Measurements from ENCODE around the gene MMAB. TPM values are rescaled to one million over a fixed set of nuclear protein-coding genes. Genes with fewer than 3 reads are reported as not detected.

MMAB gene
- total RNA-seq, 4 donors from 2014 or later, result 21.2 to 54.3 (median 25.6) TPM

DNA sequence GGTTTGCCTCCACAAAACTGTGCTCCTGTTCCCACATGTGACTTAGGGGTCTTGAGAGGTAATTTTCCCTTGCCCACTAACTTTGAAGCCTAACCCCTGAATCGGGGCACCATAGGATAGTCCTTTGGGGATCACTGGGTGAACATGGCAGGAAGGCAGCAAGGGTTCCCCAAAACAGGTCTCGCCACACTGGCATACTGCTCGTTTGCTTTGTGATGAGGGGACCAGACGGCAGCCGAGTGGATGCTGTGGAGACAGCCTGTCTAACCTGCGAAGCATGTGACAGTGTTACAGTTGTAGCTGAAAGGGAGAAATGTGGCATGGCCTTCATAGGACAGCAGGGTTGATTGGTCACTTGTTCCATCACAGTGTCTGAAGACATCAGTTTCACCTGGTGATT lies 53.5 kb downstream of the MMAB start:
- peak overlapping the region; percentile 10 to 64 (median 46) for H3K27ac ChIP-seq
- H3K9me3 ChIP-seq, result no peaks in the 10 kb centered on the region
- in situ Hi-C loops (cut with MboI; ENCODE audit: low sequenced_read_pairs in 4 of 4) (loop anchor here in 3 of 4 donors (5.0 to 10.0 kb wide), 2 partner anchors 255 to 258 kb away; no protein-coding TSS in a partner anchor), intact Hi-C loops (cut with DNase I; ENCODE audit: low total_unique reads) (loop anchor here (2.0 to 5.0 kb wide), 3 partner anchors 78 to 363 kb away; no protein-coding TSS in a partner anchor)
- TF ChIP-seq POLR2A (IDR thresholded peaks at IDR 0.05), result no peak
- TF ChIP-seq, protein P1, sequence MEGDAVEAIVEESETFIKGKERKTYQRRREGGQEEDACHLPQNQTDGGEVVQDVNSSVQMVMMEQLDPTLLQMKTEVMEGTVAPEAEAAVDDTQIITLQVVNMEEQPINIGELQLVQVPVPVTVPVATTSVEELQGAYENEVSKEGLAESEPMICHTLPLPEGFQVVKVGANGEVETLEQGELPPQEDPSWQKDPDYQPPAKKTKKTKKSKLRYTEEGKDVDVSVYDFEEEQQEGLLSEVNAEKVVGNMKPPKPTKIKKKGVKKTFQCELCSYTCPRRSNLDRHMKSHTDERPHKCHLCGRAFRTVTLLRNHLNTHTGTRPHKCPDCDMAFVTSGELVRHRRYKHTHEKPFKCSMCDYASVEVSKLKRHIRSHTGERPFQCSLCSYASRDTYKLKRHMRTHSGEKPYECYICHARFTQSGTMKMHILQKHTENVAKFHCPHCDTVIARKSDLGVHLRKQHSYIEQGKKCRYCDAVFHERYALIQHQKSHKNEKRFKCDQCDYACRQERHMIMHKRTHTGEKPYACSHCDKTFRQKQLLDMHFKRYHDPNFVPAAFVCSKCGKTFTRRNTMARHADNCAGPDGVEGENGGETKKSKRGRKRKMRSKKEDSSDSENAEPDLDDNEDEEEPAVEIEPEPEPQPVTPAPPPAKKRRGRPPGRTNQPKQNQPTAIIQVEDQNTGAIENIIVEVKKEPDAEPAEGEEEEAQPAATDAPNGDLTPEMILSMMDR (IDR thresholded peaks at IDR 0.05 in 4 of 5, conservative IDR thresholded peaks at IDR 0.05 in 1 of 5), result no peak
- no peak overlapping the region for H3K4me3 ChIP-seq
- peaks cover 0 to 8% of the 10 kb centered on the region in 2 donors for H3K4me1 ChIP-seq
- ATAC-seq (no peak), DNase-seq (no peak)
- H3K27me3 ChIP-seq, result no peaks in the 10 kb centered on the region
- peaks cover 0 to 86% of the 10 kb centered on the region in 2 donors for H3K36me3 ChIP-seq

DNA sequence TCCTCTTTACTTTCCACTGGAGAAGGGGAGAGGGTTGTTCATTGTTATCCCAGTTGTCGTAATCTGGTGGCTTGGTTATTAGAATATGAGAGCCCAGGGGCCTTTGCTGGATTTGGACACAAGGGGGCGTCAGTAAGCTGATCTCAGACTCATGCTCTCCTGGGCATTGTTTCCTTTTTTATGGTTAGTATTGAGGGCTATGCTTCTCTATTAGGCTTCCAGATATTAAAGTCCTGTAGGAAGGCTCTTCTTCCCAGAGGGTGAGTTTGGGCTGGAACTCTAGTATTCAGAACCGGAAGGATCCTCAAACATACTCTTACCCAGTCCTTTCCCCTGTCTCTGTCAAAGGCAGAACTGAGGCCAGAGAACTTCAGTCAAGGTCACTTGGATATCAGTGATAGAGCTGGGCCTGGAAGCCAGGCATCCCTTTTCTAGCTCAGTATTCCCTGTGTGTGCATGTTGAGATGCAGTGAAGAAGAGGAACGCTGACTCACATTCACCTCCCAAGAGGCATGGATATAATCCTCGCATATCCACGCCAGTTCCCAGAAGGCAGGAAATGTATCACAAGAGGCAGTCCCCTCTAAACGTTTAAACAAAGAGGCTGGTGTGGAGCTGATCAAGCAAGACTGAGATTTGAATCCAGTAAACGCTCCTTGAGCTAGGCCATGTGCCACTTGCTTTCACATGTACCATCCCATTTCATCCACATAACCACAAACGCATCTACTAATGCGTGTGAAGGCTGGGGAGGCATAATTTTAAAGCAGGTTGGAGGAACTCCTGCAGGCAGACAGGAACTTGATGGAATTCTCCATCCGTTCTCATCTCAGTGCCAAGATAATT lies 54.3 kb downstream of the MMAB start:
- DNase-seq, result peak in 1 of 2 donors; percentile 42
- H3K9me3 ChIP-seq, result no peaks in the 10 kb centered on the region
- H3K27me3 ChIP-seq, result no peaks in the 10 kb centered on the region
- TF ChIP-seq POLR2A (IDR thresholded peaks at IDR 0.05), result no peak
- TF ChIP-seq, protein P1 (IDR thresholded peaks at IDR 0.05 in 4 of 5, conservative IDR thresholded peaks at IDR 0.05 in 1 of 5), result peak; percentile 39 to 80 (median 62)
- H3K4me3 ChIP-seq, result no peak overlapping the region
- ATAC-seq, result peak; percentile 72 to 82
- intact Hi-C loops (cut with DNase I; ENCODE audit: low total_unique reads) (loop anchor here (1.0 to 5.0 kb wide), 4 partner anchors 78 to 364 kb away; no protein-coding TSS in a partner anchor), in situ Hi-C loops (cut with MboI; ENCODE audit: low sequenced_read_pairs in 4 of 4) (loop anchor here in 1 of 4 donors (5.0 kb wide), 1 partner anchor 258 kb away; no protein-coding TSS in a partner anchor)
- H3K36me3 ChIP-seq, result peaks cover 0 to 86% of the 10 kb centered on the region in 2 donors
- H3K4me1 ChIP-seq, result peaks cover 0 to 8% of the 10 kb centered on the region in 2 donors
- H3K27ac ChIP-seq, result peak overlapping the region; percentile 10 to 64 (median 46)

DNA sequence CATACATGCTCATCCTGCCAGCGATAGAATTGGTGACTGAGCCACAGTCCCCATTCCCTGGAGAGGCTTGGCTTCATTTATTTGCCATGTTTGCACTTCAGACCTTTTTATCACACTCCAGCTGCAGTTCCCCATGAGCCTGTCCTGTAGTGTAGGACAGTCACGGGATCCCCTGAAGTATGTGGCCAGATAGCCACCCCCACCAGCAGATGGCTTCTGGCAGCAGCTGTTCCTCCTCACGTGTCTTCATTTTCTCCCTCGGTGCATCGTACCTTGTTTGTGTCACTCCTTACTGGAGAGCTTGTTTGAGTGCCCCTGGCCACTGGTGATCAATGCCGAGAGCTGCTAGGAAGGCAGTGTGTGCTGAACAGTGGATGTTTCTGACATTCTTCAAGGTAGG lies 55.7 kb downstream of the MMAB start:
- TF ChIP-seq, protein P1 (IDR thresholded peaks at IDR 0.05 in 4 of 5, conservative IDR thresholded peaks at IDR 0.05 in 1 of 5), result no peak
- no peak for TF ChIP-seq POLR2A (IDR thresholded peaks at IDR 0.05)

DNA sequence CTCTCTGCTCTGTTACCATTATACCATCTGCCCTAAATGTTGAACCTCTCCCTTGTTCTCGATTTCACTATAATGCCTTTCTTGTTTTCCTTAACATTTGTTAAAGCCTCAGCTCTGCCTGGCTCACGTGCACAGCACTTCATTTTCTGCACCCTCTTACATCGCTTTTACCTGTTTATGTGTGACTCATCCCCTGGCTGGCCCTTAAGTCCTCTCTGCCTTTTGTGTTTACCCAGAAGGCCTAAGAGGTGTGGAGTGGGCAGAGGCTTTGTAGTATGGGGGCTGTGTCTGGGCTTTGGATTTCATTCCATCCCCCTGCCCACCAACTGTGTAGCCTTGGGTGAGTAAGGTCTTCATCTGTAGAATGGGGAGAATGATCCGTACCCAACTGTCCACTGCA lies 59.3 kb downstream of the MMAB start:
- Histone ChIP-seq H3K36me3 (peaks cover 0 to 84% of the 10 kb centered on the region in 2 donors), H3K4me3 (no peak overlapping the region), H3K27ac (no peak overlapping the region), H3K27me3 (no peaks in the 10 kb centered on the region), H3K4me1 (peaks cover 0 to 6% of the 10 kb centered on the region in 2 donors), H3K9me3 (no peaks in the 10 kb centered on the region)
- DNase-seq (no peak), ATAC-seq (no peak)
- no peak for TF ChIP-seq POLR2A (IDR thresholded peaks at IDR 0.05)
- TF ChIP-seq, protein P1 (IDR thresholded peaks at IDR 0.05 in 4 of 5, conservative IDR thresholded peaks at IDR 0.05 in 1 of 5), result no peak
- intact Hi-C loops (cut with DNase I; ENCODE audit: low total_unique reads), result no loop called here
- in situ Hi-C loops (cut with MboI; ENCODE audit: low sequenced_read_pairs in 4 of 4), result no loop called here

More for the DNA sequence above, 55.7 kb downstream of the MMAB start:
- H3K9me3 ChIP-seq, result no peaks in the 10 kb centered on the region
- peaks cover 0 to 8% of the 10 kb centered on the region in 2 donors for H3K4me1 ChIP-seq
- H3K27ac ChIP-seq, result no peak overlapping the region
- H3K36me3 ChIP-seq, result peaks cover 0 to 85% of the 10 kb centered on the region in 2 donors
- no peaks in the 10 kb centered on the region for H3K27me3 ChIP-seq
- DNase-seq (no peak), ATAC-seq (no peak)
- in situ Hi-C loops (cut with MboI; ENCODE audit: low sequenced_read_pairs in 4 of 4), result loop anchor here in 1 of 4 donors (5.0 kb wide), 1 partner anchor 260 kb away; no protein-coding TSS in a partner anchor
- H3K4me3 ChIP-seq, result no peak overlapping the region
- intact Hi-C loops (cut with DNase I; ENCODE audit: low total_unique reads), result loop anchor here (1.0 to 5.0 kb wide), 4 partner anchors 80 to 365 kb away; no protein-coding TSS in a partner anchor
